H9 (cell line): Measurements from ENCODE around the gene C10orf120. TPM values are rescaled to one million over a fixed set of nuclear protein-coding genes. Genes with fewer than 3 reads are reported as not detected.

Experiments used
- DNase-seq: peaks from one replicate; pipeline ENCODE4 v3.0.0-alpha.2; 2017
- H2AFZ ChIP-seq: one replicate; pipeline ENCODE4 v1.6.1; 2013; ENCODE audit warnings: mild to moderate bottlenecking, low read length, control low read depth, moderate library complexity
- H2AK5ac ChIP-seq: 2 replicates; pipeline ENCODE4 v1.6.1; 2013; ENCODE audit warnings: low read length, control low read depth, mixed read lengths; ENCODE audit not compliant: insufficient read length
- H2BK120ac ChIP-seq: one replicate; pipeline ENCODE4 v1.6.1; 2013; ENCODE audit warnings: low read depth, mild to moderate bottlenecking, low read length, control low read depth, inconsistent platforms; ENCODE audit not compliant: poor library complexity, severe bottlenecking
- H2BK12ac ChIP-seq: 2 replicates; pipeline ENCODE4 v1.6.1; 2013; ENCODE audit warnings: low read length, control low read depth, mixed read lengths, low read depth; ENCODE audit not compliant: insufficient read length
- H2BK15ac ChIP-seq: 2 replicates; pipeline ENCODE4 v1.6.1; 2013; ENCODE audit warnings: low read depth, low read length, control low read depth
- H2BK20ac ChIP-seq: one replicate; pipeline ENCODE4 v1.6.1; 2013; ENCODE audit warnings: low read depth, mild to moderate bottlenecking, low read length, control low read depth, inconsistent platforms; ENCODE audit not compliant: poor library complexity, severe bottlenecking
- H2BK5ac ChIP-seq: 2 replicates; pipeline ENCODE4 v1.6.1; 2013; ENCODE audit warnings: low read length, control low read depth, mixed read lengths; ENCODE audit not compliant: insufficient read length
- H3K14ac ChIP-seq: 2 replicates; pipeline ENCODE4 v1.6.1; 2013; ENCODE audit warnings: low read length, control low read depth; ENCODE audit not compliant: insufficient read depth
- H3K18ac ChIP-seq: 2 replicates; pipeline ENCODE4 v1.6.1; 2013; ENCODE audit warnings: low read depth, mild to moderate bottlenecking, mixed read lengths, low read length, control low read depth; ENCODE audit not compliant: insufficient read length
- H3K23ac ChIP-seq: 2 replicates; pipeline ENCODE4 v1.6.1; 2013; ENCODE audit warnings: low read length, control low read depth, mixed read lengths, low read depth; ENCODE audit not compliant: insufficient read length
- H3K23me2 ChIP-seq: 2 replicates; pipeline ENCODE4 v1.6.1; 2013; ENCODE audit warnings: low read depth, mild to moderate bottlenecking, mixed read lengths, low read length, control low read depth; ENCODE audit not compliant: insufficient read length, poor library complexity, severe bottlenecking
- H3K27ac ChIP-seq: 2 replicates; pipeline ENCODE4 v1.5.1; 2013; ENCODE audit warnings: low read length, control low read depth, mixed read lengths, low read depth; ENCODE audit not compliant: insufficient read length
- H3K27me3 ChIP-seq: 2 replicates; pipeline ENCODE4 v1.6.1; 2013; ENCODE audit warnings: low read length, control low read depth, inconsistent platforms; ENCODE audit not compliant: insufficient read depth
- H3K4ac ChIP-seq: 2 replicates; pipeline ENCODE4 v1.6.1; 2013; ENCODE audit warnings: low read depth, mild to moderate bottlenecking, control low read depth, inconsistent platforms, low read length, moderate library complexity
- H3K4me1 ChIP-seq: 2 replicates; pipeline ENCODE4 v1.6.1; 2013; ENCODE audit warnings: low read length, control low read depth, inconsistent platforms; ENCODE audit not compliant: insufficient read depth
- H3K4me2 ChIP-seq: 2 replicates; pipeline ENCODE4 v1.6.1; 2013; ENCODE audit warnings: low read length, control low read depth, mixed read lengths; ENCODE audit not compliant: insufficient read length, insufficient read depth
- H3K56ac ChIP-seq: 2 replicates; pipeline ENCODE4 v1.6.1; 2013; ENCODE audit warnings: low read depth, mild to moderate bottlenecking, mixed read lengths, low read length, control low read depth; ENCODE audit not compliant: insufficient read length
- H3K79me1 ChIP-seq: 2 replicates; pipeline ENCODE4 v1.6.1; 2013; ENCODE audit warnings: low read depth, mild to moderate bottlenecking, moderate library complexity, low read length, control low read depth, inconsistent platforms; ENCODE audit not compliant: insufficient read depth, poor library complexity, severe bottlenecking
- H3K79me2 ChIP-seq: 2 replicates; pipeline ENCODE4 v1.6.1; 2013; ENCODE audit warnings: low read length, control low read depth, inconsistent platforms; ENCODE audit not compliant: insufficient read depth
- H3K9ac ChIP-seq: 2 replicates; pipeline ENCODE4 v1.6.1; 2013; ENCODE audit warnings: low read length, control low read depth, mixed read lengths; ENCODE audit not compliant: insufficient read length; ENCODE audit errors: extremely low read depth
- H3K9me3 ChIP-seq: one replicate; pipeline ENCODE4 v1.6.1; 2013; ENCODE audit warnings: low read depth, low read length, inconsistent platforms; ENCODE audit not compliant: control insufficient read depth
- H3T11ph ChIP-seq: one replicate; pipeline ENCODE4 v1.6.1; 2013; ENCODE audit warnings: mild to moderate bottlenecking, low read length, control low read depth, inconsistent platforms
- H4K20me1 ChIP-seq: one replicate; pipeline ENCODE4 v1.6.1; 2013; ENCODE audit not compliant: control insufficient read depth, insufficient read length, insufficient read depth
- H4K5ac ChIP-seq: 2 replicates; pipeline ENCODE4 v1.6.1; 2013; ENCODE audit warnings: low read depth, mild to moderate bottlenecking, mixed read lengths, low read length, control low read depth; ENCODE audit not compliant: insufficient read length
- H4K8ac ChIP-seq: replicated peaks from 2 replicates; pipeline ENCODE4 v1.6.1; 2013; ENCODE audit warnings: low read length, control low read depth, mixed read lengths, low read depth; ENCODE audit not compliant: insufficient read length
- H4K91ac ChIP-seq: 2 replicates; pipeline ENCODE4 v1.6.1; 2013; ENCODE audit warnings: low read depth, mild to moderate bottlenecking, moderate library complexity, mixed read lengths, low read length, control low read depth; ENCODE audit not compliant: insufficient read length
- H3K27ac Mint-ChIP-seq, 3 experiments: 2 replicates in 2 of 3; 3 replicates in 1 of 3; pipeline ENCODE4 v1.8.0; 2020 to 2021; ENCODE audit warnings: mixed read lengths in 3 of 3, mild to moderate bottlenecking in 1 of 3, moderate library complexity in 1 of 3
- H3K27me3 Mint-ChIP-seq: 2 replicates; pipeline ENCODE4 v1.8.0; 2021; ENCODE audit warnings: low read depth, mild to moderate bottlenecking, moderate library complexity, mixed read lengths
- H3K36me3 Mint-ChIP-seq, 3 experiments: 2 replicates in 2 of 3; 3 replicates in 1 of 3; pipeline ENCODE4 v1.8.0; 2020 to 2021; ENCODE audit warnings: low read depth in 3 of 3, mixed read lengths in 3 of 3; ENCODE audit not compliant: insufficient read depth in 1 of 3
- H3K4me1 Mint-ChIP-seq, 2 experiments: 2 replicates each; pipeline ENCODE4 v1.8.0; 2020; ENCODE audit warnings: mixed read lengths in 2 of 2
- H3K4me3 Mint-ChIP-seq, 2 experiments: 2 replicates in 1 of 2; 3 replicates in 1 of 2; pipeline ENCODE4 v1.8.0; 2020 to 2021; ENCODE audit warnings: mild to moderate bottlenecking in 2 of 2, mixed read lengths in 2 of 2, moderate library complexity in 1 of 2
- H3K9me3 Mint-ChIP-seq, 2 experiments: 2 replicates in 1 of 2; 3 replicates in 1 of 2; pipeline ENCODE4 v1.8.0; 2020; ENCODE audit warnings: mild to moderate bottlenecking in 2 of 2, mixed read lengths in 2 of 2, moderate library complexity in 1 of 2
- WGBS: extraction: QIAGEN DNeasy Blood & Tissue Kit; methylation state at CpG from one replicate; pipeline ENCODE4 v1.1.7; 2013; ENCODE audit warnings: missing lambda C conversion rate, low lambda C conversion rate, mixed read lengths; ENCODE audit not compliant: insufficient read length; ENCODE audit errors: extremely low coverage; 5-methylcytosine and 5-hydroxymethylcytosine counted together
- total RNA-seq: library from RNA; stranded (reverse); gene quantifications from 2 replicates; pipeline ENCODE4 v1.2.1, GENCODE V29; 2021
- TF ChIP-seq, protein P1 (sequence below): fragments of 200-600 bp; sonication (generic); conservative IDR thresholded peaks from 3 replicates; pipeline ENCODE4 v1.8.0; 2021; ENCODE audit warnings: antibody characterized with exemption, mild to moderate bottlenecking

The C10orf120 gene
- total RNA-seq, 1 experiment from 2014 or later, result not detected

DNA sequence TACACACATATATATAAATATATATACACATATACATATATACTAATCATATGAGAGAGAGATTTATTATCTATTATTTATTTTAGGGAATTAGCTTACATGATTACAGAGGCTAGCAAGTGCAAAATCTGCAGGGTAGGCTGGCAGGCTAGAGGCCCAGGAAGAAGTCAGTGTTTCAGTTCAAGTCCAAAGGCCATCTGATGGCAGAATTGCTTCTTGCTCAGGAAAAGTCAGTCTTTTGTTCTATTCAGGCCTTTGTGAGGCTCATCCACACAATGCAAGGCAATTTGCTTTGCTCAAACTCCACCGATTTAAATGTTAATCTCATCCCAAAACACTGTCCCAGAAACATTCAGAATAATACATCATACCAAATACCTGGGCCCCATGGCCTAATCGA, 2.6 kb upstream of the C10orf120 start:
- Histone ChIP-seq H2BK120ac (no peak overlapping the region), H2BK5ac (no peak overlapping the region), H3K56ac (no peak overlapping the region), H2AK5ac (no peak overlapping the region), H3K9ac (no peak overlapping the region), H2AFZ (no peak overlapping the region), H4K5ac (no peak overlapping the region), H4K8ac (no peak overlapping the region), H3K23me2 (no peaks in the 10 kb centered on the region), H2BK15ac (no peak overlapping the region), H3K18ac (no peak overlapping the region), H3K79me2 (no peaks in the 10 kb centered on the region), H3K79me1 (no peaks in the 10 kb centered on the region), H3K9me3 (no peaks in the 10 kb centered on the region), H3T11ph (no peak overlapping the region), H3K4ac (no peak overlapping the region), H3K27ac (no peak overlapping the region), H3K14ac (no peak overlapping the region), H4K20me1 (no peaks in the 10 kb centered on the region), H3K4me1 (no peaks in the 10 kb centered on the region), H4K91ac (no peak overlapping the region), H2BK12ac (no peak overlapping the region), H3K23ac (no peak overlapping the region), H3K27me3 (no peaks in the 10 kb centered on the region), H3K4me2 (no peak overlapping the region), H2BK20ac (no peak overlapping the region)
- no peak for DNase-seq
- WGBS, result no CpG with 5 or more reads among the region's 2 CpGs
- TF ChIP-seq, protein P1, sequence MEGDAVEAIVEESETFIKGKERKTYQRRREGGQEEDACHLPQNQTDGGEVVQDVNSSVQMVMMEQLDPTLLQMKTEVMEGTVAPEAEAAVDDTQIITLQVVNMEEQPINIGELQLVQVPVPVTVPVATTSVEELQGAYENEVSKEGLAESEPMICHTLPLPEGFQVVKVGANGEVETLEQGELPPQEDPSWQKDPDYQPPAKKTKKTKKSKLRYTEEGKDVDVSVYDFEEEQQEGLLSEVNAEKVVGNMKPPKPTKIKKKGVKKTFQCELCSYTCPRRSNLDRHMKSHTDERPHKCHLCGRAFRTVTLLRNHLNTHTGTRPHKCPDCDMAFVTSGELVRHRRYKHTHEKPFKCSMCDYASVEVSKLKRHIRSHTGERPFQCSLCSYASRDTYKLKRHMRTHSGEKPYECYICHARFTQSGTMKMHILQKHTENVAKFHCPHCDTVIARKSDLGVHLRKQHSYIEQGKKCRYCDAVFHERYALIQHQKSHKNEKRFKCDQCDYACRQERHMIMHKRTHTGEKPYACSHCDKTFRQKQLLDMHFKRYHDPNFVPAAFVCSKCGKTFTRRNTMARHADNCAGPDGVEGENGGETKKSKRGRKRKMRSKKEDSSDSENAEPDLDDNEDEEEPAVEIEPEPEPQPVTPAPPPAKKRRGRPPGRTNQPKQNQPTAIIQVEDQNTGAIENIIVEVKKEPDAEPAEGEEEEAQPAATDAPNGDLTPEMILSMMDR, result no peak
- Mint-ChIP-seq H3K4me3 (no peak overlapping the region), H3K4me1 (peaks cover 13 to 19% of the 10 kb centered on the region in 2 experiments), H3K27me3 (no peaks in the 10 kb centered on the region), H3K36me3 (no peaks in the 10 kb centered on the region), H3K9me3 (no peaks in the 10 kb centered on the region), H3K27ac (no peak overlapping the region)
